Measurements from ENCODE around the gene TAGAP.

DNA sequence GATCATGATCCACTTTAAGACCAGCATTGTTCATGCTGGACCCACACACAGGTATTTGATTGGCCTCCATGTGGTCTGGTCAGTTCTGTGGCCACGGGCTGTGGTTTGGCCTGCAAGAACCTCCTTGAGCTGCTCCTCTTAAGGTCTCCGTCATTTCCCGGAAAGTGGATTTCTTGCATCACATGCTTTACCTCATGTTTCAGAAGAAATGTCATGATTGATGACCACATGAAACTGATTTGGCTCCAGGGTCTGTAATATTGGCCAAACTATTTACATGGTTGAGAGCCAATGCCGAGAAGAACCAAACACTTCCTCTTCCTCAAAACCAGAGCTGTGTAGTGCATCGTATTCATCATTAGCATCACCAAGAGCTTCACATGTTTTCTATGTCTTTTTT lies 31.6 kb downstream of the TAGAP start:
- TF ChIP-seq CEBPB (IDR thresholded peaks at IDR 0.05; ENCODE audit: borderline replicate concordance in 1 of 2, low read depth in 2 of 2, low read length in 2 of 2): no peak
- TF ChIP-seq KDM1A (IDR thresholded peaks at IDR 0.05; ENCODE audit: borderline replicate concordance): no peak
- TF ChIP-seq, protein P1, sequence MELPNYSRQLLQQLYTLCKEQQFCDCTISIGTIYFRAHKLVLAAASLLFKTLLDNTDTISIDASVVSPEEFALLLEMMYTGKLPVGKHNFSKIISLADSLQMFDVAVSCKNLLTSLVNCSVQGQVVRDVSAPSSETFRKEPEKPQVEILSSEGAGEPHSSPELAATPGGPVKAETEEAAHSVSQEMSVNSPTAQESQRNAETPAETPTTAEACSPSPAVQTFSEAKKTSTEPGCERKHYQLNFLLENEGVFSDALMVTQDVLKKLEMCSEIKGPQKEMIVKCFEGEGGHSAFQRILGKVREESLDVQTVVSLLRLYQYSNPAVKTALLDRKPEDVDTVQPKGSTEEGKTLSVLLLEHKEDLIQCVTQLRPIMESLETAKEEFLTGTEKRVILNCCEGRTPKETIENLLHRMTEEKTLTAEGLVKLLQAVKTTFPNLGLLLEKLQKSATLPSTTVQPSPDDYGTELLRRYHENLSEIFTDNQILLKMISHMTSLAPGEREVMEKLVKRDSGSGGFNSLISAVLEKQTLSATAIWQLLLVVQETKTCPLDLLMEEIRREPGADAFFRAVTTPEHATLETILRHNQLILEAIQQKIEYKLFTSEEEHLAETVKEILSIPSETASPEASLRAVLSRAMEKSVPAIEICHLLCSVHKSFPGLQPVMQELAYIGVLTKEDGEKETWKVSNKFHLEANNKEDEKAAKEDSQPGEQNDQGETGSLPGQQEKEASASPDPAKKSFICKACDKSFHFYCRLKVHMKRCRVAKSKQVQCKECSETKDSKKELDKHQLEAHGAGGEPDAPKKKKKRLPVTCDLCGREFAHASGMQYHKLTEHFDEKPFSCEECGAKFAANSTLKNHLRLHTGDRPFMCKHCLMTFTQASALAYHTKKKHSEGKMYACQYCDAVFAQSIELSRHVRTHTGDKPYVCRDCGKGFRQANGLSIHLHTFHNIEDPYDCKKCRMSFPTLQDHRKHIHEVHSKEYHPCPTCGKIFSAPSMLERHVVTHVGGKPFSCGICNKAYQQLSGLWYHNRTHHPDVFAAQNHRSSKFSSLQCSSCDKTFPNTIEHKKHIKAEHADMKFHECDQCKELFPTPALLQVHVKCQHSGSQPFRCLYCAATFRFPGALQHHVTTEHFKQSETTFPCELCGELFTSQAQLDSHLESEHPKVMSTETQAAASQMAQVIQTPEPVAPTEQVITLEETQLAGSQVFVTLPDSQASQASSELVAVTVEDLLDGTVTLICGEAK (IDR thresholded peaks at IDR 0.05; ENCODE audit: borderline replicate concordance): no peak
- no peak for TF ChIP-seq POLR2AphosphoS5 (IDR thresholded peaks at IDR 0.05; ENCODE audit: low read length)
- TF ChIP-seq, protein P2, sequence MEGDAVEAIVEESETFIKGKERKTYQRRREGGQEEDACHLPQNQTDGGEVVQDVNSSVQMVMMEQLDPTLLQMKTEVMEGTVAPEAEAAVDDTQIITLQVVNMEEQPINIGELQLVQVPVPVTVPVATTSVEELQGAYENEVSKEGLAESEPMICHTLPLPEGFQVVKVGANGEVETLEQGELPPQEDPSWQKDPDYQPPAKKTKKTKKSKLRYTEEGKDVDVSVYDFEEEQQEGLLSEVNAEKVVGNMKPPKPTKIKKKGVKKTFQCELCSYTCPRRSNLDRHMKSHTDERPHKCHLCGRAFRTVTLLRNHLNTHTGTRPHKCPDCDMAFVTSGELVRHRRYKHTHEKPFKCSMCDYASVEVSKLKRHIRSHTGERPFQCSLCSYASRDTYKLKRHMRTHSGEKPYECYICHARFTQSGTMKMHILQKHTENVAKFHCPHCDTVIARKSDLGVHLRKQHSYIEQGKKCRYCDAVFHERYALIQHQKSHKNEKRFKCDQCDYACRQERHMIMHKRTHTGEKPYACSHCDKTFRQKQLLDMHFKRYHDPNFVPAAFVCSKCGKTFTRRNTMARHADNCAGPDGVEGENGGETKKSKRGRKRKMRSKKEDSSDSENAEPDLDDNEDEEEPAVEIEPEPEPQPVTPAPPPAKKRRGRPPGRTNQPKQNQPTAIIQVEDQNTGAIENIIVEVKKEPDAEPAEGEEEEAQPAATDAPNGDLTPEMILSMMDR (IDR thresholded peaks at IDR 0.05 in 2 of 3, conservative IDR thresholded peaks at IDR 0.05 in 1 of 3; ENCODE audit: control insufficient read depth in 2 of 3, extremely low read depth in 1 of 3, insufficient read depth in 1 of 3, low read depth in 3 of 3, low read length in 3 of 3): no peak
- TF ChIP-seq, protein P3, sequence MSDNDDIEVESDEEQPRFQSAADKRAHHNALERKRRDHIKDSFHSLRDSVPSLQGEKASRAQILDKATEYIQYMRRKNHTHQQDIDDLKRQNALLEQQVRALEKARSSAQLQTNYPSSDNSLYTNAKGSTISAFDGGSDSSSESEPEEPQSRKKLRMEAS (IDR thresholded peaks at IDR 0.05; ENCODE audit: low read depth, low read length): no peak
